ENCODE data around the gene MAP1LC3B2.

MAP1LC3B2 gene

GRCh38 chr12:116599285-116600136, 40.3 kb downstream of the MAP1LC3B2 start:
- no peak for TF ChIP-seq FOXP2 (optimal IDR thresholded peaks at IDR 0.05; ENCODE audit: borderline replicate concordance, extremely low read depth, extremely low read length, insufficient read depth)

- TF ChIP-seq FOXP2 (optimal IDR thresholded peaks at IDR 0.05; ENCODE audit: borderline replicate concordance, extremely low read depth, extremely low read length, insufficient read depth) (no peak), REST (IDR thresholded peaks at IDR 0.05; ENCODE audit: insufficient read depth in 1 of 2, low read depth in 2 of 2, low read length in 2 of 2) (no peak), TAF1 (IDR thresholded peaks at IDR 0.05; ENCODE audit: borderline replicate concordance, insufficient read depth, low read length) (no peak), SIN3A (IDR thresholded peaks at IDR 0.05; ENCODE audit: borderline replicate concordance, insufficient read depth, low read length) (no peak), POLR2AphosphoS5 (IDR thresholded peaks at IDR 0.05; ENCODE audit: low read depth, low read length) (no peak)
Observed at GRCh38 chr12:116600959-116601918, 42.1 kb downstream of the MAP1LC3B2 start.

DNA sequence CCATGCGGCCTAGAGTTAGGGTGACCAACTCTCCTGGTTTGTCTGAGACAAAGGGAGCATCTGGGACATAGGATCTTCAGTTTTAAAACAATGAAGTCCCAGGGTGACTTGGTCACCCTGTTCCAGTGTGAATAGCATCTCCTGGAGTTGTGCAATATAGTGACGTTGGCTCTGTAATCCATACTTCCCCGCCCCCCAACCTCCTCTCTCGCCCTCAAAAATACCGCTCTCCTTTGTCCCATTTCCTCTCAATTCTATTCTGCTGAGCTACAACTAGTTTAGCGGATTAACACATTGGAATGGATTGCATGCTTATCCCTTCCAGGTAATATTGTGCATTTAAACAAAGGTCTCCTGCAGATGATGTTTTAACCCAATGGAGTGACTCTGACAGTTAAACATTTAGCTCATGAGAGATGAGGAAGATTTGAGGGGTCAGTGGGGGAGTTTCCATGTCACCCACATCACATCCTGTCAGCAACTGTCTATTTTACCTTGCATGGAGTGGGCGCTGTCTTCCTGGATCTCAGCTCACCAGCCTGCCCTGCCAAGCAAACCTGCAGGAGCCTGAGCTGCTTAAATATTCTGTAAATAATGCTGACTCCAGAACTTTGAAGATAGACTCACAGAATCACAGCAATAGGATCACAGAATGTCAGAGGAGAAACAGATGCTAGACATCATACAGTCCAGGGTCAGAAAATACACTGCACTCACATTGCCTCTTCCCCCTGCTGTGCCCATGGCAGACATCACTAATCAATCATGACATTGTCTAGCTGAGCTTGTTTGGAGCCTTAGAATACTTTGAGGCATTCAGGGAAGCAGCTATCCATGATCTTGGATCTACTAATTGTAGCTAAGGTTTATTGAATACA, 43.0 kb downstream of the MAP1LC3B2 start:
- TF ChIP-seq TAF1 (IDR thresholded peaks at IDR 0.05; ENCODE audit: borderline replicate concordance, insufficient read depth, low read length) (no peak), SIN3A (IDR thresholded peaks at IDR 0.05; ENCODE audit: borderline replicate concordance, insufficient read depth, low read length) (no peak)

- no peak for TF ChIP-seq REST (IDR thresholded peaks at IDR 0.05; ENCODE audit: insufficient read depth in 1 of 2, low read depth in 2 of 2, low read length in 2 of 2)
- no peak for TF ChIP-seq SIN3A (IDR thresholded peaks at IDR 0.05; ENCODE audit: borderline replicate concordance, insufficient read depth, low read length)
- no peak for TF ChIP-seq POLR2AphosphoS5 (IDR thresholded peaks at IDR 0.05; ENCODE audit: low read depth, low read length)
- no peak for TF ChIP-seq FOXP2 (optimal IDR thresholded peaks at IDR 0.05; ENCODE audit: borderline replicate concordance, extremely low read depth, extremely low read length, insufficient read depth)
- no peak for TF ChIP-seq TAF1 (IDR thresholded peaks at IDR 0.05; ENCODE audit: borderline replicate concordance, insufficient read depth, low read length)
Observed at GRCh38 chr12:116603546-116604177, 44.5 kb downstream of the MAP1LC3B2 start.

DNA sequence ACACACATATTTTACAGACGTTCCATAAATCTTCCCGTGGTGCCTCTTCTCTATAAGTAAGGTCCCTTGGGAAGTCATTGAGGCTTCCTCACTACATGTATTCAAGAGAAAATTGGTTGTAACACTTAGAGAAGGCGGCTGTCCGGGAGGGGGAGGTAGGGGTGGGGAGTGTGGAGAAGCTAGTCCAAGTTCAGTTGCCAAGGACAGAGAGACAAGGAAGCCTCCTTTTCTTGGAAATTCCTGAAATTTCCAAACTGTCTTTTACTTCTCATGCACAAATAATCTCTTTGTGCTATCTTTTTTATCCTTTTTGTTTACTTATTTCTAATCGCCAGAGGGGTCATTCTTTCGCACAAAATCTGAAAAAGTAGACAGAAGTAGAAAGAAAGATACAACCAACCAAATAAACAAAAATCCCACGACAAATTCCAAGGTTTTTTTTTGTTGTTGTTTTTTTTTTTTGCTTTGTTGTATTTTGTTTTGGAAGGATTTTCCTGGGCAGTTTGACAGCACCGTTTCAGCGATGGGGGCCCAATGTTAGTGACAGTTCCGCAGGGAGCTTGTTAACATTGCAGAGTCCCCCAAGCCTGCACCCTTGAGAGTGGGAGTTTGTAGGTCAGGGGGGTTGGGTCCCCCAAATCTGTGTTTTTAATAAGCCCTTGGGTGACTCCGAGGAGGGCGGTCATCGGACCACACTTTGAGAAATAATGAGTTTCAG, 45.2 kb downstream of the MAP1LC3B2 start:
- TF ChIP-seq POLR2AphosphoS5 (IDR thresholded peaks at IDR 0.05; ENCODE audit: low read depth, low read length) (no peak), FOXP2 (optimal IDR thresholded peaks at IDR 0.05; ENCODE audit: borderline replicate concordance, extremely low read depth, extremely low read length, insufficient read depth) (no peak), REST (IDR thresholded peaks at IDR 0.05; ENCODE audit: insufficient read depth in 1 of 2, low read depth in 2 of 2, low read length in 2 of 2) (no peak), TAF1 (IDR thresholded peaks at IDR 0.05; ENCODE audit: borderline replicate concordance, insufficient read depth, low read length) (no peak), SIN3A (IDR thresholded peaks at IDR 0.05; ENCODE audit: borderline replicate concordance, insufficient read depth, low read length) (no peak)
